GM12875 (cell line): ENCODE measurements around the gene DNM3.

ENCODE experiments used
- H3K4me3 ChIP-seq: one replicate; pipeline ENCODE4 v1.5.1; 2011; ENCODE audit warnings: low read depth, low read length, control low read depth
- TF ChIP-seq, protein P1 (sequence below): IDR thresholded peaks from 2 replicates; pipeline ENCODE4 v1.5.1; 2011; ENCODE audit warnings: low read depth, mild to moderate bottlenecking, control low read depth, inconsistent platforms, low read length, moderate library complexity, borderline replicate concordance; ENCODE audit not compliant: insufficient read depth

The DNM3 gene

DNA sequence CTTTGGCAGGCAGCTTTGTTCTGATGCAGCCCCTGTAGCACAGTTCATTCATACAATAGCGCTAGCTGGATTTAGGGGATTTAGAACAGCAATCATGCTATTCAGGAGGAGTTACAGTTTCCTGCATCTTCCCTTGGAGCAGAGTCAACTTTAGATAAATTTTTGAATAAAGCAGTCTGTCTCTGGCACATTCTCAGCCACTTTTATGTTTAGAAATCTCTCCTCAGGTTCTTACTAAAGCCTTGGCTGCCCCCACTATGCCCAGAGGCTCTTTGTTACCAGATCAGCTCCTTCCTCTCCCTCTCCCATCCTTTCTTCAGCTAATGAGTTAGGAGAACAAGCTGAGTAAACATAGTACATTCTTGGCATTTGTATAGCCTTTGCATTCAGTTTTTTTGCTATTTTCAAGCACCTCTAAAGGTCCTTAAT, 619.6 kb downstream of the DNM3 start:
- TF ChIP-seq, protein P1, sequence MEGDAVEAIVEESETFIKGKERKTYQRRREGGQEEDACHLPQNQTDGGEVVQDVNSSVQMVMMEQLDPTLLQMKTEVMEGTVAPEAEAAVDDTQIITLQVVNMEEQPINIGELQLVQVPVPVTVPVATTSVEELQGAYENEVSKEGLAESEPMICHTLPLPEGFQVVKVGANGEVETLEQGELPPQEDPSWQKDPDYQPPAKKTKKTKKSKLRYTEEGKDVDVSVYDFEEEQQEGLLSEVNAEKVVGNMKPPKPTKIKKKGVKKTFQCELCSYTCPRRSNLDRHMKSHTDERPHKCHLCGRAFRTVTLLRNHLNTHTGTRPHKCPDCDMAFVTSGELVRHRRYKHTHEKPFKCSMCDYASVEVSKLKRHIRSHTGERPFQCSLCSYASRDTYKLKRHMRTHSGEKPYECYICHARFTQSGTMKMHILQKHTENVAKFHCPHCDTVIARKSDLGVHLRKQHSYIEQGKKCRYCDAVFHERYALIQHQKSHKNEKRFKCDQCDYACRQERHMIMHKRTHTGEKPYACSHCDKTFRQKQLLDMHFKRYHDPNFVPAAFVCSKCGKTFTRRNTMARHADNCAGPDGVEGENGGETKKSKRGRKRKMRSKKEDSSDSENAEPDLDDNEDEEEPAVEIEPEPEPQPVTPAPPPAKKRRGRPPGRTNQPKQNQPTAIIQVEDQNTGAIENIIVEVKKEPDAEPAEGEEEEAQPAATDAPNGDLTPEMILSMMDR, result no peak
- no peak overlapping the region for H3K4me3 ChIP-seq
